22Rv1 (cell line): Measurements from ENCODE around the gene ARIH2.

Experiments
- H3K27ac ChIP-seq: fragments of 450-650 bp; 2 replicates; pipeline ENCODE4 v1.5.1; 2017
- CTCF ChIP-seq: fragments of 450-650 bp; IDR thresholded peaks from 2 replicates; pipeline ENCODE4 v1.5.1; 2017; ENCODE audit warnings: mild to moderate bottlenecking
- ZFX ChIP-seq: fragments of 450-650 bp; IDR thresholded peaks from 2 replicates; pipeline ENCODE4 v1.6.1; 2017; ENCODE audit warnings: antibody characterized with exemption, borderline replicate concordance

The ARIH2 gene

DNA sequence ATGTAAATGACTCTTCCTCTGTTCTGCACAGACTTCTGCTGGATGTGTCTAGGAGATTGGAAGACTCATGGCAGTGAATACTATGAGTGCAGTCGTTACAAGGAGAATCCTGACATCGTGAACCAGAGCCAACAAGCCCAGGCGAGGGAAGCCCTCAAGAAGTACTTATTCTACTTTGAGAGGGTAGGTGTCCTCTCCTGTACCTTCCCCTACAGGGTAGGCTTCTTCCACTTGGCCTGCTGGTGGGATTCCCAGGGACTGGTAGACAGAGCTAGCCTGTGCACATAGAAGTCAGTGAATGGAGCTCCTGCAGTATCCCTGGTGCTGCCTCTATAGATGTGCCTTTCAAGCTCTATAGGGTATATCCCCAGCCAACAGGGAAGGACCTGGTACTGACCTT is 60.8 kb downstream of the ARIH2 start:
- TF ChIP-seq ZFX (no peak), CTCF (no peak)
- no peak overlapping the region; the same call in 1 of the 2 replicates for H3K27ac ChIP-seq

DNA sequence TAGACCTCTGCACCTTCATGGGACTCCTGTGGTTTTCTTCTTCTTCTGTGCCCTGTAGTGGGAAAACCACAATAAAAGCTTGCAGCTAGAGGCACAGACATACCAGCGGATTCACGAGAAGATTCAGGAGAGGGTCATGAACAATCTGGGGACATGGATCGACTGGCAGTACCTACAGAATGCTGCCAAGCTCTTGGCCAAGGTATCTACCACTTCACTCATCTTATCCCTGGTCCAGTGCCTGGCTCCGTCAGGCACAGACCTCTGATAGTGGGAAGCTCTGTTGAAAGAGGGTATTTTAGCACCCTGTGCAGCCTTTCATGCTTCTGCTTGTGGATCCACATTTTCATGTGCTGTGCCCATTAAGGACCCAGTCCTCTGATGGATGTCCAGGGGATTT is 61.7 kb downstream of the ARIH2 start:
- no peak overlapping the region; the same call in 1 of the 2 replicates for H3K27ac ChIP-seq
- TF ChIP-seq ZFX = no peak
- no peak for TF ChIP-seq CTCF

GRCh38 chr3:48982016-48982415 is 63.4 kb downstream of the ARIH2 start:
- H3K27ac ChIP-seq = no peak overlapping the region
- no peak for TF ChIP-seq ZFX
- TF ChIP-seq CTCF = no peak

GRCh38 chr3:48982686-48983085 is 64.0 kb downstream of the ARIH2 start:
- H3K27ac ChIP-seq = no peak overlapping the region
- TF ChIP-seq CTCF = no peak
- no peak for TF ChIP-seq ZFX

- TF ChIP-seq CTCF = no peak
- no peak for TF ChIP-seq ZFX
Measured at GRCh38 chr3:48983096-48983495, 64.5 kb downstream of the ARIH2 start.

GRCh38 chr3:48984663-48985062 is 66.0 kb downstream of the ARIH2 start:
- peak overlapping the region; percentile 17; the same call in 1 of the 2 replicates for H3K27ac ChIP-seq
- no peak for TF ChIP-seq CTCF
- TF ChIP-seq ZFX = no peak

More at GRCh38 chr3:48983096-48983495, 64.5 kb downstream of the ARIH2 start:
- H3K27ac ChIP-seq = no peak overlapping the region

- TF ChIP-seq CTCF = no peak
- H3K27ac ChIP-seq = 0 out of 2 replicates have a peak overlapping the region, but pooled peaks have one; percentile 17
Measured at GRCh38 chr3:48985831-48986376, 67.3 kb downstream of the ARIH2 start.
